Tibial nerve (tissue), 4 donors: ENCODE measurements around the gene SLC35A1.

Experiments
- EP300 ChIP-seq, 2 donors: sonication (generic); formaldehyde crosslinking; IDR thresholded peaks; one replicate each; pipeline ENCODE4 v1.6.1; 2017; ENCODE audit warnings: antibody characterized with exemption in 2 of 2, mild to moderate bottlenecking in 1 of 2
- POLR2A ChIP-seq, 2 donors: fragments of 450-650 bp; IDR thresholded peaks; one replicate each; pipeline ENCODE4 v1.6.1; 2017; ENCODE audit warnings: antibody characterized with exemption in 2 of 2, mild to moderate bottlenecking in 2 of 2, moderate library complexity in 2 of 2
- TF ChIP-seq, protein P1 (sequence below), 5 experiments: fragments of 200-600 bp in 3 of 5; fragments of 450-650 bp in 2 of 5; sonication (generic) in 3 of 5; IDR thresholded peaks; one replicate each; pipeline ENCODE4 v1.5.1; 2016 to 2019; ENCODE audit warnings: antibody characterized with exemption in 5 of 5, mild to moderate bottlenecking in 3 of 5, moderate library complexity in 2 of 5

DNA sequence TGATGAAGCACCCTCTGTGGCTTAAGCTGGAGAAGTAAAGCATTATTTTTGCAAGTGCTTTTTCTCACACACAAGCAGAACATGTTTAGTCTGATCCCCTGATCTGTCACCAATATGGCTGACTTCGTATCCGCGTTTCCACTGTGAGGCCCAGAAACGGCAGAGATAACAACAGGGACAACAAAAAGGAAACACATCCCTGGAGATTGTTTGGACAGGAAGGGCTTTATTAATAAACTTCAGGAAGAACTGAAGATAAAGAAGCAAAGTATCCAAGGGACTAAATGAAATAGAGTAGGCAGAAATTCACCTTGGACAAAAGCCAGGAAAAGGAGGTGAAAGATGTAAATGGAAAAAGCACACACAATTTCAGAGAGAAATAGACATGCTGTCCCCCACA is 67.8 kb downstream of the SLC35A1 start:
- TF ChIP-seq, protein P1, sequence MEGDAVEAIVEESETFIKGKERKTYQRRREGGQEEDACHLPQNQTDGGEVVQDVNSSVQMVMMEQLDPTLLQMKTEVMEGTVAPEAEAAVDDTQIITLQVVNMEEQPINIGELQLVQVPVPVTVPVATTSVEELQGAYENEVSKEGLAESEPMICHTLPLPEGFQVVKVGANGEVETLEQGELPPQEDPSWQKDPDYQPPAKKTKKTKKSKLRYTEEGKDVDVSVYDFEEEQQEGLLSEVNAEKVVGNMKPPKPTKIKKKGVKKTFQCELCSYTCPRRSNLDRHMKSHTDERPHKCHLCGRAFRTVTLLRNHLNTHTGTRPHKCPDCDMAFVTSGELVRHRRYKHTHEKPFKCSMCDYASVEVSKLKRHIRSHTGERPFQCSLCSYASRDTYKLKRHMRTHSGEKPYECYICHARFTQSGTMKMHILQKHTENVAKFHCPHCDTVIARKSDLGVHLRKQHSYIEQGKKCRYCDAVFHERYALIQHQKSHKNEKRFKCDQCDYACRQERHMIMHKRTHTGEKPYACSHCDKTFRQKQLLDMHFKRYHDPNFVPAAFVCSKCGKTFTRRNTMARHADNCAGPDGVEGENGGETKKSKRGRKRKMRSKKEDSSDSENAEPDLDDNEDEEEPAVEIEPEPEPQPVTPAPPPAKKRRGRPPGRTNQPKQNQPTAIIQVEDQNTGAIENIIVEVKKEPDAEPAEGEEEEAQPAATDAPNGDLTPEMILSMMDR (IDR thresholded peaks at IDR 0.05): no peak
- TF ChIP-seq EP300 (IDR thresholded peaks at IDR 0.05): no peak
- no peak for TF ChIP-seq POLR2A (IDR thresholded peaks at IDR 0.05)
